ENCODE measurements around the gene HOXB5.

The HOXB5 gene

DNA sequence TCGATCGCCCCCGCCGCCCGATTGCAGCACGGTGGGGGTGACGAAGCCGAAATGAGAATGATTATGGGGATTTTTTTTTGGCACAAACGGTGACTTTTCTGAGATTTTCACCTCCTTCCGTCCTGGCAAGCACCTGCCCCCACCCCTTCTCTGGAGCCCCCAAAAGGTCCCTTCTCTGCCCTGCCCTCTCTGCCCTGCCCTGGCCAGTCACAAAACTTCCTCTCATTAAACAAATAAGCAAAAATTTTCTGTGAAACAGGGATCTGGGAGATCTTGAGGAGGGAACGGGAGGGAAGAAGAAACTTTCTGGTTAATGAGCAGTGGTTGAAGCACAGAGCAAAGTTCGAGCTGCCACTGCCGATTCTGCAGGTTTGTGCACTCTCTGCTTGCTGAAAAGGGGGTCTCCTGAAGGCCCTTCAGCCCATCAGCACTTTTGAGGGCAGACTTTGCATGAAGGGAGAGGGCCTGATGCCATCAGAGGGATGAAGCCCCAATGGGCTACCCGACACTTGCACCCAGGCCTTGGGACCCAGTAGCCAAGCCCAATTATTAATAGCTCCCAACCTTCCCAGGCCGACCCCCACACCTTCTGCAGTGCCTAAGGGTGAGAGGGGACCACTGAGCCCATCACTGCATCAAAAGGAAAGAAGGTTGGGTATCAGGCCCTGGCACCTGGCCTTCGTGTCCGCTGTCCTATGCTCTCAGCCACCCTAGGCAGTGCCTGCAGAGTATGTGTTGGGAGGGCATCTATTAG lies 22.6 kb upstream of the HOXB5 start:
- DNase-seq: no peak

DNA sequence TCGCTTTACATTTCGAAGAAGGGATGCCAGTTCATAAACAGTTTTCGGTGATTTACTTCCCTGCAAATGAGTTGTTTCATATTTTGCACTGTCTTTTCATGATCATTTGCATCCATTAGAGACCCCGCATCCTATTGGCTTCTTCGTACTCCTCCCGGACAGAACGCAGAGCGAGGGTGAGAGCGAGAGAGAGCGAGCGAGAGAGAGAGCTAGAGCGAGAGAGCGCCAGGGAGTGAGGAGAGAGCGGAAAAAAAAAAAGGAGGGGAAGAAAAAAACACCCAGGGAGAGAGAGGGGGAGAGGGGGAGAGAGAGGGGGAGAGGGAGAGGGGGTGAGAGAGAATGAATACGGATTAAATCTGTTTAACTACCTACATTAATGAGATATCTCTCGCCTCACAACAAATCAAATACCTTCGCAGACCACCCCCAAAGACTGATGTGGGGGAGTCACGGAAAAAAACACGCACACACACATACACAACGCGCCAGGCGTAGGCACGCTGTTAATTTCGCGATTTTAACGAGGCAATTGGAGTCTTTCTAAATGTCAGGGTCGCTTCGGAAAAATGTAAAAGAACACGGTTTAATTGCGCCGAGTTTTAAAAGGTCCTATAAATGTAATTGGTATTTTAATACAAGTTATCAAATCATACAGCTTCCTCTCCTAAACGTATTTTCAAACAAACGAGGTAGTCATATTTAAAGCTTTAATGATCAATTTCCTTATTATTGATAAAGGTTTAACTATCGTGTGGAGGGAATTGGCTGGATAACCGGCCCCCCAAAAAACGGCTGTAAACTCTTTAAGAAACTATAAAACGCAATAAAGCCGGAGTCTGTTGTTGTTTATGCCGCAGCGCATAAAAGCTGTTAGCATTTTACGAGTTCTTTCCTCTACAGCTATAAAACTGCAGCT lies 21.7 kb upstream of the HOXB5 start, which contains the start of gene HOXB8:
Gene HOXB8 (minus strand): TSS at position 246 of the 916 bp plus-strand sequence. CDS start 588 bp downstream, outside the sequence.
- DNase-seq: no peak

DNA sequence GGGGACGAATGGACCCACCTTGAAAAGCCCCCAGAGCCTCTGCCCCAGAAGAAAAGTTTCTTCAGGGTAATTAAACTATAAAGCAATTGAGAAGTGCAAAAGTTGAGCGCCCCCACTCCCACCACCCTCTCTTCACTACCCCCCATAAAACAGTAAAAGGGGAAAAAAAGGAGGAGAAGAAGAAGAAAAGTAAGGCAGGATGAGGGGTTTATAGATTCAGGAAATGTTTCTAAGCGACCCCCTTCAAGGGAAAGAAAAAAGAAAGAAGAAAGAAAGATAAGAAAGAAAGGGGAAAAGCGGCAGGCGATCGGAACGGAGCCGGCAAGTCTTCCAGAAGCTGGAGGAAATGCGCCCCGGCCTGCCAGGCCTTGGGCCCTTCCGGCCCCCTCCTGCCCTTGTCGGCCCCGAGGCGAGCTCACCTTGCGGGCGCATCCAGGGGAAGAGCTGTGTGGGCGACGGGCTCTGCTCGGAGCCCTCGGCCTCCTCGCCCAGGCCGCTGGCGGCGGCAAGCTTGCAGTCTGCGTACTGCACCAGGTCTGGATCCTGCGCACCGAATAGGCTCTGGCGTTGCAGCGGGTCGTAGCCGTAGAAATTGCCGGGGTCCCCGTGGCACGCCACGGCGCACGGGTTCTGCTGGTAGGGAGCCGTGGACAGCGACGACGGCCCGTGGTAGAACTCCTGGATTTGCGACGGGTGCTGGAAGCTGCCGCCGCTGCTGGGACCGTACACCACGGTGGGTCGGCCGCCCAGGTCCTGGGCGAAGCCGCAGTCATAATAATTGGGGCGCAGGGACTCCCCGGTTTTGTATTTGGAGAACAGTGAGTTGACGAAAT lies 20.5 kb upstream of the HOXB5 start:
- DNase-seq: no peak

DNA sequence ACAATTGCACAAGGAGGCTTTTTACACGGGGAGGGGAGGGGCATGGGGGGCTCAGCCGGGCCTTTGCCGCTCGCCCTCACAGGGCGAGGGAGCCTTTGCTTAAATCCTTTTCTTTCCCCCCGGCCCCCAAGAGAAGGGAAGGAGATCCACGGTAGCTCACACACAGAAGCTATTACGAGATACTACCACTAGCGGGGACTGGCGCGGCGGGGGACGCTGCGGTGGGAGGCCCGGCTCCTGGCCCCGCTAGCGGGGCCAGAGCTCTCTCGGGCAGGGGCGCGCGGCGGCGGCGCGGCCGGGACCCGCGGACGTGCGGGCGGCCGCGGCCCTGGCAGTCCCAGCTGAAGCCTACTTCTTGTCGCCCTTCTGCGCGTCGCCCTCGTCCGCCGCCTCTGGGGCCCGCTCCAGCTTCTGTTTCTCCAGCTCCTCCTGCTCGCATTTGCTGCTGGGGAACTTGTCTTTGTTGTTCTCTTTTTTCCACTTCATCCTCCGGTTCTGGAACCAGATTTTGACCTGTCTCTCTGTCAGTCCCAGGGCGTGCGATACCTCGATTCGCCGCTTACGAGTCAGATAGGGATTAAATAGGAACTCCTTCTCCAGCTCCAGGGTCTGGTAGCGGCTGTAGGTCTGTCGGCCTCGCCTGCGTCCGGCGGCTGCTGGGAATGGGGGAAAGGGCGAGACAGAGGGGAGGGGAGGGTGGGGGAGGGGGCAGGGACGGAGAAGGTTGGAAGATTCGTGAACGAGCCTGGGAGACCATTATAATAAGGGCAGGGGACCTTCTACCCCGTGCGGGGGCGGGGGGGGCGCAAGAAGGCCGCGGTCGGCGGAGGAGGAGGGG lies 19.5 kb upstream of the HOXB5 start:
- DNase-seq: peak; percentile 52

DNA sequence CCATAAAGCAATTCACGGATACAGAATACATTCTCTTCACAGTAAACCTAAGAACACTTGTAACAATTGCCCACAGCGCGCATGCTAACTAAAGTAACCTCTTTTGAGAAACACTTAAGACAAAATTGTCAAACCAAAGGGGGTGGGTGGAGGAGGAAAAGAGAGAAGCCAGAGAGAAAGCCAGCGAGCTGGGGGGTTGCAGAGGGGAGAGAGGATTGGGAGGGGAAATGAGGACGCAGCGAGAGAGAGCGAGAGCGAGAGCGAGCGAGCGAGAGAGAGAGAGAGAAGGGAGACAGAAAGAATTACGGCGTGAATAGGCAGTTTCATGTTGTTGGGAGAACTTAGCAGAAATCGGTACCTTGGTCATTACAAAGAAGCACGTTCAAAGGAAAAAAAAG lies 18.9 kb upstream of the HOXB5 start:
- DNase-seq: no peak

DNA sequence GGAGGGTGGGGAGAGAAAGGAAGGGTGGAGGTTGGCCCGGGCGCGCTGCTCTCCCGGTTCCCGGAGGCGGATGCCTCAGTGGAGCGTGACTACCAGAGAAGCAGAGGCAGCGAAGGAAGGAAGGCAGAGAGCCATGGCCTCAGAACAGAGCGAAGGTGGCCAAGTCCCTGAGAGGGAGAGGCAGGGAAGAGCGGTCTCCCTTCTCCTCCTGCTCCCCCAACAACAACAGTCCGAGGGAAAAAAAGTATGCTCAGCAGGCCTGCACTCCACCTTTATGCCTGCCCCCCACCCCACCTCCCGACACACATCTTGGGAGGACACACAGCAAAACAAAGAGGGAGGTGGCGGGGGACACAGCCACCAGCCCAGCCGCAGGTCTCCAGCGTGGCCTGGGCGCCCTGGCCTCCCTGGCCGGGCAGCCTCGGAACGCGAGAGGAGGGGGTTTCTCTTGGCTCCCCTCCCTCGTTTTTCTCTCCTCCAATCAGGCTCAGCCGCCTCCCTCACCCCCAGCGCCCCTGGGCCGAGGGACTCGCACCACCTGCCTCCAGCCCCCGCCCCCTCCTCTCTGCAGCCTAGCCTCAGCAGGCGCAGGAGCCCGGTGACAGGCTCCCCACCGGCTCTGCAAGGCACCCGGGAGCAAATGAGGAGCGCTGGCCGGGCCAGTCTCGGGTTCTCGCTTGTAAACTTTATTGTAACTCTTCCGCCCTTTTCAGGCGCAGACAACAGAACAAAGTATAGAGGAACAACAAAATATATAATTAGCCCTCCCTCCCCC lies 18.3 kb upstream of the HOXB5 start:
- DNase-seq: no peak

DNA sequence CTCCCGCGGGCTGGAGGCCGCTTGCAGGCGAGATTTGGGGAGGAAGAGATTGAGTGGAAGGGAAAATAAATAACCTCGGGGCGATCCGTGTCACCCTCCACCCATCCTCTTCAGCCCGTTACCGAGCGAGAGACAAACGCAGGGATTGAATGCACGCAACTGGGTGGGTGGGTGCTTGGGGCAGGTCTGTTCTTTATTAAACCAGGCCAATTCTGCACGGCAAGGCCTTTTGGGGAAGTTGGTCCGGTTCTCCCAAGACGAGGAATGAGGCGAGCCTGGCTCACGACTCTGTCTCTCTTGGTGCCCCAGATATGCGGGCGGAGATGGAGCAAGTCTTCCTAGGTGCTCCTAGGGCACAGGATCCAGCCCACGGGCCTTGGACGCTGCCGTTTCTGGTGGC lies 17.6 kb upstream of the HOXB5 start:
- no peak for DNase-seq

DNA sequence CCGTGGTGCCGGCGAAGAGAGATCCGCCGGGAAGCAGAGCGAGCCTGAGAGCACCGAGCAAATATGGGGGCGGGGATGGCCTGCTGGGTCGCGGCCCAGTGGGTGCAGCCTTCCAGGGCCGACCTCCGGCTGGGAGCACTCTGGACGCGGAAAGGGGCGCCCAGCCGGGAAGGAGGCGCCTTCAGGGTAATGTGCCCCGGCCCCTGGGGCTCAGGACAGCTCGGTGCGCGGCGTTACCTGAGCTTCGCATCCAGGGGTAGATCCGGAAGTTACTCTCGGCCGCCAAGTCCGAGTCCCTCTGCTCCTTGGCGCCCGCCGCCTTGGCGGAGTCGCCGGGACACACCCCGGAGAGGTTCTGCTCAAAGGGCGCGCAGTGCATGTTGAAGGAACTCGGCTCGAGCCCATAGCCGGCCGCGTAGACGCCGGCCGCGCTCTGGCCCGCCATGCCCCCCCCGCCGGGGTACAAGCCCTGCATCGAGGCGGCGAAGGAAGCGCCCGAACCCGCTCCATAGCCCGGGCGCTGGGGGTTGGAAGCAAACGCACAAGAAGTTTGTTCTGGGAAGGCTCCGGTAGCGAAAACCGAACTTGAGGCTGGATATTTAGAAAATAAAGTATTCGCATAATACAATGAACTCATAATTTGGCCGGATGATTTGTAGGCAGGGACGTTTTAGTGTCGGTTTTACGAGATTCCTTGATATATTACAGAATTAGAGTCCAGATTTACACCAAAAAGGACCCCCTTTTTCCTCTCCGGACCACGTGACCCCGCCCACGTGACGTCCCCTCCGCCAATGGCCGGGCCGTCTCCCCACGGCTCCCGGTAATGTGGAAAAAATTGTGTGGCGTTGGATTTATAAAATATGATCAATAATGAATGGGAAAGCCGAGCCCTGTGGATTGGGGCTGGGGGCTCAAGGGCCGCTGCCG lies 17.0 kb upstream of the HOXB5 start, which contains the start of gene HOXB7:
Gene HOXB7 (minus strand): TSS at position 736 of the 930 bp plus-strand sequence. CDS start 99 bp downstream, at position 637.
- DNase-seq: peak; percentile 63

DNA sequence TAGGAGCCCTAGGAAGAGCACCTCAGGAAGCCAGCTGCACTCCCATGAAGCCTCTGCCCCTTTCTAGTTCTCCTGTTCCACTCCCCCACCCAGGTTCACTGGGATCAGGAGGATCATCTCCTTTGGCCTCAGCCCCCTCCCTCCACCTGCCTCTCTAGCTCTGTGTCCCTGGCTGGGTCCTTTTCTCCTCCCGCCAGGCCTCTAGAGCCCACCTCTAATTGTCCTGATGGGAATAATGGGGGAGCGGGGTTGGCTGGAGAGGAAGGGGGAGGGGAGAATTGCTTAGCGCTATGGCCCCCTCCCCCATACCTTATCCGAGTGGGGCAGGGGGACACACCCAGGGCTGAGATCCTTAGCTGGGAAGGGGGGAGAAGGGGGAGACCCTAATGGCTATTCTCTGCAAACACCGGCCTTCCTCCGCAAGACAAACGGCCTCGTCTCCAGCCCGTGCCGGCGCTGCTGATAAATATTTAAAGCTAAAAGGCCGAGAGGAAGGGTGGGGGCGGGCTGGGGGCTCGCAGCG lies 16.2 kb upstream of the HOXB5 start:
- DNase-seq: no peak

DNA sequence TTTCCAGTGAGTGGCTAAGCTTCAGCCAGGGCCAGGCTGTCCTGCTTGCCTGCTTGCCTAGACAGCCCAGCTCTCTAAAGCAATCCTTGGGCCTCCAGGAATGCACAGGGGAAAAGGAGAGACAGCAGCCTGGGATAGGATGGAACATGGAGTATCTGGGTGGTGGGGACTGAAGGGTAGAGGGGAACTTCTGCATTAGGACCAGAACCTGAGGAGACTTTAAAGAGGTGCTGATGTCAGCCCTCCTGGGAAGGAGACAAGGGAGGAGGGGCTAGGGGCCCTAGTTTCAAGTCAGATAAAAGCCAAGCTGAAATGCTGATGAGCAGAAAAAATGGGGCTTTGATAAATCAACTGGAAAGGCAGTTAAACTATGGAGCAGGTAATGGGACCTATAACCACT lies 15.5 kb upstream of the HOXB5 start:
- no peak for DNase-seq

DNA sequence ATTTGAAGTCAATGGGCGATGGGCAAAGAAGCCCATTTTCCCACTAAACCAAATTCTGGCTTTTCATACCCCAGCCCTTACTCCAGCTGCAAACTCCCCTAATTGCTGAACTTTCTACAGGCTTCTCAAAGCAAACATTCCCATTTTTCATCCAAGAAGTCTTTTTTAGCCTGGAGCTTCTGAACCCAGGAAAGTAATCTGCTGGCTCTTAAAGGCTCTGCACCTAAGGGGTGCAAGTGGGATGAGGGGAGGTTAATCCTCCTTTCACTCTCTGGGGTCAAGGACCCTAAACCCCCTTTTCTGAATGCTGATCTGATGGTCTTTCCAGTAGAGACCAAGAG lies 14.9 kb upstream of the HOXB5 start:
- DNase-seq: no peak

DNA sequence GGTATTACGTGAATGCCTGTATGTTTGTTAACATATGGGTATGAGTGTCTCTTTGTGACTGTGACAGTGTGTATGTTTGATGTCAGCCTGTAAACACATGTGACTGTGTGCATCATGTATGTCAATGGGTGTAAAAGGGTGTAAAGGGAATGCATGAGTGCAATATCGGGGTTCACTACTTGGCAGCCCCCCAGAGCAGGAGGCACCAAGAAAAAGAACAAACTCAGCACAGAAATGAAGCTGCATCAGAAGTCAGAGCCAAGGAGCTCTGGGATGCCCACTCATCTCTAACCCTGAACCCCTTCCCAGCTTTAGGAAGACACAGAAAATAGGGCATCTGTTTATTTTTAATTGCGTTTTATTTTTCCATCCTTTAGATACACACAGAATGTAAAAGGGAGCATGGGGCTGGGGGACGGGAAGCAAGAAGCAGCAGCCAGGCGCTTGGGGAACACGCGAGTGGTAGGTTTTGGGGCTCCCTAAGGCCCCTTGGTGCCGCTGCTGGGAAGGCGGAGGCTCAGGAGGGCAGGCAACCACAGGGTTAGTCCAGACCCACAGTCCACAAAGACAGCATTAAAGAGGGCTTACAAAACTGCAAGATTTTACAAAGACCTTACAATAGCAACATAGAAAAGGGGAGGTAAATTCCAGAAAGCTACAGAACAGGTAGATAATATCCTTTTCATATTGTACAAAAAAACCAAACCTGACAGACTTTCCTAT lies 13.5 kb upstream of the HOXB5 start:
- DNase-seq: no peak

DNA sequence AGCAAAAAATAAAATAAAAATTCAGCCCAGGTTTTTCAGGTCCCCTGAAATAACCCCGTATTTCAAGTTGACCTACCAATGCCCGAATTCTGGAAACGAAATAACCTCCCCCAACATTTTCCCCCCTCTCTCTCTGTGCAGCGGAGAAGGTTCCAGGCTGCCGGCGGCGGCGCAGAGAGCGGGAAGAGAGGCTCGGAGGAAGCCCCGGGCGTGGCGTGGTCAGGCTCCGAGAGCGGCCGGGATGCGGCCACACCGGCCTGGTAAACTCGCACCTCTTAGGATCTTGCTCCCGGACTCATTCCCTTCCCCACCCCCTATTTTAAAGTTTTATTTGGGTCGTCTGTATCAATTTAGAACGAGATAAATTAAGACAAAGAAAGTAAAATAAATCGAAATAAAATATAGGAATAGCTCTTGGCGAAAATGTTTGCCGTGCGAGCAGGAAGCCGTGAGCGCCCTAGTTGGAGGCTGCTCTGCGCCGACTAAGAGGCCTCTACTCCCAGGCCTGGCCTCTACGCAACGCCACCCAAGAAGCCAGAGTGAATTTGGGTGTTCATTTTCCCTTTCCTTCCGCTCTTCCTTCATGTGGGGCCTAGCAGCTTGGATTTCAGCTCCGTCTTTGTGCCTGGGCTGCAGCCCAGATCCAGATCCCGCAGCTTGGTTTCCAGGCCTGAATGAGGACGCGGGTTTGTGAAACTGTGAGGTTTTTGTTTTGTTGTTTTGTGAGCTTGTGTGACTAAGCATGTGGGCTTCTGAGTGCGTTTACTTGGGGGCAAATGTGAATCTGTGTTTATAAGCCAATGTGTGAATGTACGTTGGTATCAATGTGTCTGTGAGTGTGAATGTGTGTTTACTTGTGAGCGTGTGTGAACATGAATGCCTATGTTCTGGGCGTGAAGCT lies 12.7 kb upstream of the HOXB5 start:
- no peak for DNase-seq

DNA sequence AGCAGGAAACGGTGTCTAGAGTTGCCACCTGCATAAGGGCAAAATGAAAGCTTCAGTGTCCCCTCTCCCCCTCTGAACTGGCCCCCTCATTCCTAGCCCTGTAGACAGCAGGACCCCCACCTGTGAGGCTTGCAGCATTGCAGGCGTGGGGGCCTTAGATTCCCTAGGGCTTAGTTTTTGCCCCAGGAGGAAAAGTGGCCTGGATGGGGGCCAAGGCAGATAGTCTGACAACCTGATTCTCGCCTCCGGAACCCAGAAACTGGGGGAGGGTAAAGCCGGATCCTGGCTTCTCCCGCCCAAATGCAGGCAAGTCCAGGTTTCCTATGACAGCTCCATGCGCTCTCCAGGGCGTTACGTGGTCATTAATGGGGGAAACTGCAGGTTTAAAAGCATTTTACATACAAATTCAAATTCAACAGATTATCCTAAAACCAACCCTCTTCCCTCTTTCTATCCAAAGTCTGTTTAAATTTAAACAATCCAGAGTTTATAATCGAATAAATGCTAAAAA lies 11.9 kb upstream of the HOXB5 start:
- no peak for DNase-seq

DNA sequence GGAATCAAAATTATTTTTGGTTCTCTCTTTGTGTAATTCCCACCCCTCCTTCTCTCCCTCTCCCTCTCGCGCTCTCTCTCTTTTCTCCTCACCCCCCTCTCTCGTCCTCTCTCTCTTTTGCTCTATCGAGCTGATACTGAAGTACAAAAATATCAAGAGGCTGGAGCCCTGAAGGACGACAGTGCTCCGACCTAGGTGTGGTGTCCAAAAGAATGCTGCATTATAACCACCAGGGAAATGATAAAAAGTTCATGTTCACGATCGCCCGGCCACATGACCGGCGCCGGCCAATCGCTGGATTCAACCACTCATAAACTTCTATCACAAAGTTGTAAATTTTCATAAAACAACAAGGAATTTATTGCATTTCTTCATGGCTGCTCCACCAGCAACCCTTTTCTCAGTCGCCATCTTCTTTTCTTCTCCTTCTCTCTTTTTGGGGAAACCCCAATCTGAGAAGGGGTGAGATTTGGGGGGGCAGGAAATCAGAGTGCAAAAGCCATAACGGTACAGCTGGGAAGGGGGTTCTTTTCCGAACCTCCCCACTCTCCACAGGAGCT lies 11.3 kb upstream of the HOXB5 start, which contains the start of gene HOXB6:
Gene HOXB6 (minus strand): TSS at position 217 of the 560 bp plus-strand sequence. CDS start 6,836 bp downstream, outside the sequence.
- DNase-seq: no peak

DNA sequence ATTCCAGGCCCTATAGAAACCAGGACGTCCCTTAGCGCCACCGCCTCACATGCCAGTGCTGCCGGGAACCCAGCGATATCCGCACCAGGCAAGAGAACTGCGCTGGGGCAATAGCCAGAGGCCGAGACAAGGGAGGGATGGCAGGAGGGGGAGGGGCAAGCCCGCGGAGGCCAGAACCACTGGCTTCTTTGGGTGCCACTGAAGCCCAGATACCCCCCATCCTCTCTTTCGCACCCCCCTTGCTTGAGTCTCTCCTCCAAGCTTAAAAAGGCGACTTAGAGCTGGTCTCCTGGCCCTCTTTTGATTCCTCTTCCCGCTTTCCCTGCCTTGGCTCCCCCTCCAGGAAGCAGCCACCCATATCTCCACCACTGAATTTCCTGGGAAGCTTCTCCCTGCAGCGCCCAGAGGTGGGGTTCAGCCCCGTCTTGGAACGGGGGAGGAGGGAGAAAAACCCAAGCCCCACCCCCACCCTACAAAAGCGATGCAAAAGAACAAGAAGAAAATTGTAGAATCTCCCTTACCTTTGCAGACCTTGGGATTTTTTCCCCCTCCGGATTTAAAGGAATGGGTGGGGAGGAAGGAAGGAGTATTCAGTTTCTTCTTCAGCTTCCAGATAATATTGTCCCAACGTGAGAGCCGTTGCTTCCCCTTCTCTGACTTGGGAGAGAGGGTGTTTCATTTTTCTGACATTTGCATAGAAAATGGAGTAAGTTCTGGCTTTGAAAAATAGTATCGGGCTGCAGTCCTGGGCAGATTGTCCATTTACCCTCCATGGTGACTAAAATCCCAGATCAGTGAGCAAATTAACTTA lies 10.6 kb upstream of the HOXB5 start:
- no peak for DNase-seq
